Loucy (cell line): ENCODE data around the gene FMN1.

Experiments used
- EZH2phosphoT487 ChIP-seq: fragments of 200-600 bp; IDR thresholded peaks from 2 replicates; pipeline ENCODE4 v1.6.1; 2018; ENCODE audit warnings: antibody characterized with exemption, mild to moderate bottlenecking, moderate library complexity, borderline replicate concordance
- TF ChIP-seq, protein P1 (sequence below): fragments of 200-600 bp; sonication (generic); conservative IDR thresholded peaks from 2 replicates; pipeline ENCODE4 v1.5.1; 2014; ENCODE audit warnings: mild to moderate bottlenecking, antibody characterized with exemption, low read length

DNA sequence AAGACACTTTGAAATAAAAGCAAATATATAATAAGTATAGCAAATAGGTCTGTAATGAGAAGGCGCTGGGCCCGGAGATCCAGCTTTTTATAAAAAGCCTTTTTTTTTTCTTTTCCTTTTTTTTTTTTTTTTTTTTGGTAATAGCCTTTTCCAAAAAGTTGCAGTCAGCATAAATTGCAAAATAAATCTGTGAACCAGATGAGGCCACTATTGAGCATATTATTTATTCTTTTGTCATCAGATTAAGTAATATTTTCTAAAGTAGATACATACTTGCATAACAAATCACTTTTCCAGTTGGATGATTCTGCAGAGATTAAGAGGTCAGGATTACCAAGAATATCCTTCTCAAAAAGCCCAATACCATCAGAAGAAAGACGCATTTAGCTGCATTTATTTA, 24.9 kb downstream of the FMN1 start:
- TF ChIP-seq, protein P1, sequence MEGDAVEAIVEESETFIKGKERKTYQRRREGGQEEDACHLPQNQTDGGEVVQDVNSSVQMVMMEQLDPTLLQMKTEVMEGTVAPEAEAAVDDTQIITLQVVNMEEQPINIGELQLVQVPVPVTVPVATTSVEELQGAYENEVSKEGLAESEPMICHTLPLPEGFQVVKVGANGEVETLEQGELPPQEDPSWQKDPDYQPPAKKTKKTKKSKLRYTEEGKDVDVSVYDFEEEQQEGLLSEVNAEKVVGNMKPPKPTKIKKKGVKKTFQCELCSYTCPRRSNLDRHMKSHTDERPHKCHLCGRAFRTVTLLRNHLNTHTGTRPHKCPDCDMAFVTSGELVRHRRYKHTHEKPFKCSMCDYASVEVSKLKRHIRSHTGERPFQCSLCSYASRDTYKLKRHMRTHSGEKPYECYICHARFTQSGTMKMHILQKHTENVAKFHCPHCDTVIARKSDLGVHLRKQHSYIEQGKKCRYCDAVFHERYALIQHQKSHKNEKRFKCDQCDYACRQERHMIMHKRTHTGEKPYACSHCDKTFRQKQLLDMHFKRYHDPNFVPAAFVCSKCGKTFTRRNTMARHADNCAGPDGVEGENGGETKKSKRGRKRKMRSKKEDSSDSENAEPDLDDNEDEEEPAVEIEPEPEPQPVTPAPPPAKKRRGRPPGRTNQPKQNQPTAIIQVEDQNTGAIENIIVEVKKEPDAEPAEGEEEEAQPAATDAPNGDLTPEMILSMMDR: no peak
- TF ChIP-seq EZH2phosphoT487: no peak
